Activated CD8-positive, alpha-beta memory T cell treated with anti-CD3 and anti-CD28 coated beads, Interleukin-2, amount 50 U/mL, for 1 hour (primary cell): ENCODE data around the gene GRIA1.

Experiments
- DNase-seq: peaks from one replicate; pipeline ENCODE4 v3.0.0-alpha.2; 2020; ENCODE audit errors: extremely low read depth

GRIA1 gene

GRCh38 chr5:153546566-153546965, 56.1 kb downstream of the GRIA1 start:
- DNase-seq: no peak

- DNase-seq: no peak
These were observed 61.1 kb downstream of the GRIA1 start for GRCh38 chr5:153551537-153552079.

- no peak for DNase-seq
These were observed 62.4 kb downstream of the GRIA1 start for GRCh38 chr5:153552886-153553285.

- DNase-seq: no peak
These were observed 65.1 kb downstream of the GRIA1 start for GRCh38 chr5:153555420-153556114.

- no peak for DNase-seq
These were observed 68.5 kb downstream of the GRIA1 start for GRCh38 chr5:153558957-153559356.

- DNase-seq: no peak
These were observed 69.5 kb downstream of the GRIA1 start for GRCh38 chr5:153559926-153560325.

- DNase-seq: no peak
These were observed 71.7 kb downstream of the GRIA1 start for GRCh38 chr5:153562189-153562588.

- no peak for DNase-seq
These were observed 75.4 kb downstream of the GRIA1 start for GRCh38 chr5:153565822-153566221.

- no peak for DNase-seq
These were observed 78.6 kb downstream of the GRIA1 start for GRCh38 chr5:153569036-153569435.

GRCh38 chr5:153571162-153571561, 80.7 kb downstream of the GRIA1 start:
- DNase-seq: no peak

- no peak for DNase-seq
These were observed 82.1 kb downstream of the GRIA1 start for GRCh38 chr5:153572411-153573145.

GRCh38 chr5:153573326-153574033, 83.0 kb downstream of the GRIA1 start:
- no peak for DNase-seq

- no peak for DNase-seq
These were observed 93.9 kb downstream of the GRIA1 start for GRCh38 chr5:153584126-153584959.

GRCh38 chr5:153584960-153585359, 94.5 kb downstream of the GRIA1 start:
- no peak for DNase-seq

- DNase-seq: no peak
These were observed 95.3 kb downstream of the GRIA1 start for GRCh38 chr5:153585622-153586277.

- DNase-seq: no peak
These were observed 101.6 kb downstream of the GRIA1 start for GRCh38 chr5:153592081-153592480.

GRCh38 chr5:153594785-153595184, 104.3 kb downstream of the GRIA1 start:
- no peak for DNase-seq

GRCh38 chr5:153598099-153598498, 107.6 kb downstream of the GRIA1 start:
- no peak for DNase-seq

- no peak for DNase-seq
These were observed 110.9 kb downstream of the GRIA1 start for GRCh38 chr5:153601377-153601776.

GRCh38 chr5:153605386-153605785, 114.9 kb downstream of the GRIA1 start:
- no peak for DNase-seq

- no peak for DNase-seq
These were observed 119.5 kb downstream of the GRIA1 start for GRCh38 chr5:153610009-153610408.
